ENCODE measurements around the gene TPCN2. TPM values are rescaled to one million over a fixed set of nuclear protein-coding genes. Genes with fewer than 3 reads are reported as not detected.

The TPCN2 gene
- total RNA-seq, 2 experiments from 2014 or later, result 16.0 to 17.0 TPM

DNA sequence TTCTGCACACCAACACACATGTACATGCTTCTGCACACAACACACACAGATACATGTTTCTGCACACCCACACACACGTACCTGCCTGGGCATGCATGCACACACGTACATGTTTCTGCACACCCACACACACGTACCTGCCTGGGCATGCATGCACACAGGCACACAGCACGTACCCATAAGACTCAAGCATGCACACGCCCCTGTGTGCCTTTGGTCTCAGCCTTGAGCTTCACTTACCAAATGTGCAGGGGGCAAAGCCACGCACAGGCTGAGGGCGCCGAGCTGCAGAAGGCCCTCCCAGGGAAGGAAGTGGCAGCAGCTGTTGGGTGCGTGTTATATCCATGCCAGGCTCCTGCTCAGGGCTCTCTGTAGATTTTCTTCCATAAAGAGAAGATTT lies 72.3 kb downstream of the TPCN2 start:
- no peaks in the 10 kb centered on the region for H3K27me3 Mint-ChIP-seq
- peaks cover 5% of the 10 kb centered on the region for H3K9me3 Mint-ChIP-seq
- ChIA-PET POLR2A (interaction anchor here (1.0 kb wide), 1 partner anchor 9 kb away, joined by 3 read pairs; no protein-coding TSS in a partner anchor), CTCF (interaction anchor here (1.2 kb wide), 1 partner anchor 172 kb away, joined by 3 read pairs; no protein-coding TSS in a partner anchor)
- TF ChIP-seq, protein P1, sequence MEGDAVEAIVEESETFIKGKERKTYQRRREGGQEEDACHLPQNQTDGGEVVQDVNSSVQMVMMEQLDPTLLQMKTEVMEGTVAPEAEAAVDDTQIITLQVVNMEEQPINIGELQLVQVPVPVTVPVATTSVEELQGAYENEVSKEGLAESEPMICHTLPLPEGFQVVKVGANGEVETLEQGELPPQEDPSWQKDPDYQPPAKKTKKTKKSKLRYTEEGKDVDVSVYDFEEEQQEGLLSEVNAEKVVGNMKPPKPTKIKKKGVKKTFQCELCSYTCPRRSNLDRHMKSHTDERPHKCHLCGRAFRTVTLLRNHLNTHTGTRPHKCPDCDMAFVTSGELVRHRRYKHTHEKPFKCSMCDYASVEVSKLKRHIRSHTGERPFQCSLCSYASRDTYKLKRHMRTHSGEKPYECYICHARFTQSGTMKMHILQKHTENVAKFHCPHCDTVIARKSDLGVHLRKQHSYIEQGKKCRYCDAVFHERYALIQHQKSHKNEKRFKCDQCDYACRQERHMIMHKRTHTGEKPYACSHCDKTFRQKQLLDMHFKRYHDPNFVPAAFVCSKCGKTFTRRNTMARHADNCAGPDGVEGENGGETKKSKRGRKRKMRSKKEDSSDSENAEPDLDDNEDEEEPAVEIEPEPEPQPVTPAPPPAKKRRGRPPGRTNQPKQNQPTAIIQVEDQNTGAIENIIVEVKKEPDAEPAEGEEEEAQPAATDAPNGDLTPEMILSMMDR (IDR thresholded peaks at IDR 0.05), result no peak
- H3K4me1 Mint-ChIP-seq (ENCODE audit: low read depth), result peaks cover 38% of the 10 kb centered on the region
- no peak for DNase-seq
- no peak for ATAC-seq
- no peak overlapping the region for H3K27ac Mint-ChIP-seq
- intact Hi-C loops (cut with micrococcal nuclease), result loop anchor here (5.0 to 10.0 kb wide), 2 partner anchors 114 to 176 kb away; no protein-coding TSS in a partner anchor
- H3K4me3 Mint-ChIP-seq, result no peak overlapping the region
- H3K36me3 Mint-ChIP-seq (ENCODE audit: low read depth), result no peaks in the 10 kb centered on the region

GRCh38 chr11:69121621-69122325 lies 73.0 kb downstream of the TPCN2 start:
- Mint-ChIP-seq H3K4me3 (no peak overlapping the region), H3K27me3 (no peaks in the 10 kb centered on the region), H3K9me3 (peaks cover 5% of the 10 kb centered on the region), H3K27ac (no peak overlapping the region), H3K4me1 (ENCODE audit: low read depth) (peaks cover 38% of the 10 kb centered on the region), H3K36me3 (ENCODE audit: low read depth) (no peaks in the 10 kb centered on the region)
- ATAC-seq (no peak), DNase-seq (no peak)
- ChIA-PET CTCF (interaction anchor here (1.2 kb wide), 1 partner anchor 171 kb away, joined by 3 read pairs; no protein-coding TSS in a partner anchor), POLR2A (interaction anchor here (1.0 kb wide), 2 partner anchors 10 to 12 kb away, joined by 3 read pairs; no protein-coding TSS in a partner anchor)
- intact Hi-C loops (cut with micrococcal nuclease), result loop anchor here (5.0 to 10.0 kb wide), 2 partner anchors 113 to 176 kb away; no protein-coding TSS in a partner anchor
- TF ChIP-seq, protein P1 (IDR thresholded peaks at IDR 0.05), result no peak

GRCh38 chr11:69122326-69122629 lies 73.5 kb downstream of the TPCN2 start:
- no peak overlapping the region for H3K4me3 Mint-ChIP-seq
- CTCF ChIA-PET, result no interaction called here
- TF ChIP-seq, protein P1 (IDR thresholded peaks at IDR 0.05), result no peak

GRCh38 chr11:69122630-69123431 lies 74.1 kb downstream of the TPCN2 start:
- intact Hi-C loops (cut with micrococcal nuclease), result loop anchor here (5.0 to 10.0 kb wide), 2 partner anchors 112 to 174 kb away; no protein-coding TSS in a partner anchor
- DNase-seq (peak; percentile 95), ATAC-seq (peak; percentile 93)
- Mint-ChIP-seq H3K9me3 (peaks cover 6% of the 10 kb centered on the region), H3K27me3 (no peaks in the 10 kb centered on the region), H3K27ac (peak overlapping the region; percentile 86), H3K4me3 (peak overlapping the region; percentile 14), H3K4me1 (ENCODE audit: low read depth) (peaks cover 38% of the 10 kb centered on the region), H3K36me3 (ENCODE audit: low read depth) (no peaks in the 10 kb centered on the region)
- ChIA-PET CTCF (interaction anchor here (1.0 kb wide), 1 partner anchor 194 kb away, joined by 3 read pairs; no protein-coding TSS in a partner anchor), POLR2A (interaction anchor here (0.7 to 1.6 kb wide), 3 partner anchors 13 to 516 kb away, joined by 3 to 4 read pairs (median 3); no protein-coding TSS in a partner anchor)
- TF ChIP-seq, protein P1 (IDR thresholded peaks at IDR 0.05), result no peak

More at GRCh38 chr11:69122326-69122629, 73.5 kb downstream of the TPCN2 start:
- Mint-ChIP-seq H3K4me1 (ENCODE audit: low read depth) (peaks cover 38% of the 10 kb centered on the region), H3K27ac (no peak overlapping the region), H3K36me3 (ENCODE audit: low read depth) (no peaks in the 10 kb centered on the region), H3K27me3 (no peaks in the 10 kb centered on the region), H3K9me3 (peaks cover 5% of the 10 kb centered on the region)
- POLR2A ChIA-PET, result interaction anchor here (0.7 to 1.0 kb wide), 2 partner anchors 13 to 516 kb away, joined by 3 read pairs; no protein-coding TSS in a partner anchor
- DNase-seq (no peak), ATAC-seq (no peak)
- intact Hi-C loops (cut with micrococcal nuclease), result loop anchor here (5.0 to 10.0 kb wide), 2 partner anchors 113 to 175 kb away; no protein-coding TSS in a partner anchor
